Activated B cell treated with CpG ODN at 0.5 μM for 24 hours (primary cell): ENCODE results near the gene CD80. TPM values are rescaled to one million over a fixed set of nuclear protein-coding genes. Genes with fewer than 3 reads are reported as not detected.

Experiments
- ATAC-seq: fragments of 200-7000 bp; cut with Tn5 transposase; one replicate; pipeline ENCODE4 v1.10.0; 2021; ENCODE audit warnings: low read depth, mild to moderate bottlenecking, moderate library complexity
- CTCF ChIA-PET: fragments of 350-600 bp; sonication (Branson Sonifier 250); formaldehyde crosslinking; loops from one replicate; lab custom pipeline; 2021; ENCODE audit warnings: antibody characterized with exemption; lab: Charles Lee
- POLR2A ChIA-PET: fragments of 350-600 bp; sonication (Branson Sonifier 250); formaldehyde crosslinking; loops from one replicate; lab custom pipeline; 2021; ENCODE audit warnings: antibody characterized with exemption; lab: Charles Lee
- DNase-seq: peaks from one replicate; pipeline ENCODE4 v3.0.0; 2022
- H3K27ac Mint-ChIP-seq: one replicate; pipeline ENCODE4 v1.8.0; 2020; ENCODE audit warnings: mixed read lengths
- H3K27me3 Mint-ChIP-seq: one replicate; pipeline ENCODE4 v1.8.0; 2021; ENCODE audit warnings: mixed read lengths
- H3K36me3 Mint-ChIP-seq: one replicate; pipeline ENCODE4 v1.8.0; 2021; ENCODE audit warnings: low read depth, mixed read lengths
- H3K4me1 Mint-ChIP-seq: one replicate; pipeline ENCODE4 v1.8.0; 2021; ENCODE audit warnings: mixed read lengths
- H3K4me3 Mint-ChIP-seq: one replicate; pipeline ENCODE4 v1.8.0; 2020; ENCODE audit warnings: mild to moderate bottlenecking, mixed read lengths
- H3K9me3 Mint-ChIP-seq: one replicate; pipeline ENCODE4 v1.8.0; 2020; ENCODE audit warnings: mixed read lengths
- intact Hi-C: fragments of 100-400 bp; cut with micrococcal nuclease; formaldehyde crosslinking; loops from one replicate; pipeline ENCODE4 v1.15.1; 2024
- total RNA-seq: library from RNA; stranded (reverse); gene quantifications from 2 replicates; pipeline ENCODE4 v1.2.3, GENCODE V29; 2022
- TF ChIP-seq, protein P1 (sequence below): fragments of 200-600 bp; IDR thresholded peaks from one replicate; pipeline ENCODE4 v1.8.0; 2022; ENCODE audit warnings: antibody characterized with exemption, mild to moderate bottlenecking

CD80 gene
- total RNA-seq, 1 donor from 2014 or later: 88.1 TPM

DNA sequence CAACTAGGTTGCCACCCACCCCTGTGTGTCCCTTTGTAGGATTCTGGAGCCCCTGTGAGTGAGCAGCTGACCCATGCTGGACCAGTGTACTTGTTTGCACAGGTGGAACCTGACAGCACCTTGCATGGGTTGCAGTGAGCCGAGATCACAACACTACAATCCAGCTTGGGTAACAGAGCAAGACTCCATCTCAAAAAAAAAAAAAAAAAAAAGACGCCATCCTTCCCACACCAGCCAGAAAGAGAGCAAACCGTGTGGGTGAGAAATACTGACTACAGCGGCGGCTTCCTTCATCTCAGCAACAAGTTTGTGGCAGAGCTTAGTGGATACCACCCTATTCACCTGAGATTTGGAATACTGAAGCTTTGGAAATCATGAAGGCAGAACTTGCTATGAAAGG is 746 bp upstream of the CD80 start:
- ChIA-PET CTCF (interaction anchor here (0.9 to 3.6 kb wide), 14 partner anchors 20 to 285 kb away, joined by 3 to 20 read pairs (median 4); partner anchors contain the start of genes COX17 and TIMMDC1), POLR2A (interaction anchor here (0.6 to 4.0 kb wide), 13 partner anchors 18 to 535 kb away, joined by 3 to 44 read pairs (median 7); partner anchors contain the start of genes ADPRH, COX17, TIMMDC1 and TMEM39A)
- peaks cover 43% of the 10 kb centered on the region for H3K36me3 Mint-ChIP-seq
- H3K4me1 Mint-ChIP-seq: peaks cover 90% of the 10 kb centered on the region
- intact Hi-C loops: no loop called here
- no peaks in the 10 kb centered on the region for H3K9me3 Mint-ChIP-seq
- no peaks in the 10 kb centered on the region for H3K27me3 Mint-ChIP-seq
- TF ChIP-seq, protein P1, sequence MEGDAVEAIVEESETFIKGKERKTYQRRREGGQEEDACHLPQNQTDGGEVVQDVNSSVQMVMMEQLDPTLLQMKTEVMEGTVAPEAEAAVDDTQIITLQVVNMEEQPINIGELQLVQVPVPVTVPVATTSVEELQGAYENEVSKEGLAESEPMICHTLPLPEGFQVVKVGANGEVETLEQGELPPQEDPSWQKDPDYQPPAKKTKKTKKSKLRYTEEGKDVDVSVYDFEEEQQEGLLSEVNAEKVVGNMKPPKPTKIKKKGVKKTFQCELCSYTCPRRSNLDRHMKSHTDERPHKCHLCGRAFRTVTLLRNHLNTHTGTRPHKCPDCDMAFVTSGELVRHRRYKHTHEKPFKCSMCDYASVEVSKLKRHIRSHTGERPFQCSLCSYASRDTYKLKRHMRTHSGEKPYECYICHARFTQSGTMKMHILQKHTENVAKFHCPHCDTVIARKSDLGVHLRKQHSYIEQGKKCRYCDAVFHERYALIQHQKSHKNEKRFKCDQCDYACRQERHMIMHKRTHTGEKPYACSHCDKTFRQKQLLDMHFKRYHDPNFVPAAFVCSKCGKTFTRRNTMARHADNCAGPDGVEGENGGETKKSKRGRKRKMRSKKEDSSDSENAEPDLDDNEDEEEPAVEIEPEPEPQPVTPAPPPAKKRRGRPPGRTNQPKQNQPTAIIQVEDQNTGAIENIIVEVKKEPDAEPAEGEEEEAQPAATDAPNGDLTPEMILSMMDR: no peak
- no peak for ATAC-seq
- H3K4me3 Mint-ChIP-seq: peak overlapping the region; percentile 90
- DNase-seq: no peak
- H3K27ac Mint-ChIP-seq: peak overlapping the region; percentile 88

DNA sequence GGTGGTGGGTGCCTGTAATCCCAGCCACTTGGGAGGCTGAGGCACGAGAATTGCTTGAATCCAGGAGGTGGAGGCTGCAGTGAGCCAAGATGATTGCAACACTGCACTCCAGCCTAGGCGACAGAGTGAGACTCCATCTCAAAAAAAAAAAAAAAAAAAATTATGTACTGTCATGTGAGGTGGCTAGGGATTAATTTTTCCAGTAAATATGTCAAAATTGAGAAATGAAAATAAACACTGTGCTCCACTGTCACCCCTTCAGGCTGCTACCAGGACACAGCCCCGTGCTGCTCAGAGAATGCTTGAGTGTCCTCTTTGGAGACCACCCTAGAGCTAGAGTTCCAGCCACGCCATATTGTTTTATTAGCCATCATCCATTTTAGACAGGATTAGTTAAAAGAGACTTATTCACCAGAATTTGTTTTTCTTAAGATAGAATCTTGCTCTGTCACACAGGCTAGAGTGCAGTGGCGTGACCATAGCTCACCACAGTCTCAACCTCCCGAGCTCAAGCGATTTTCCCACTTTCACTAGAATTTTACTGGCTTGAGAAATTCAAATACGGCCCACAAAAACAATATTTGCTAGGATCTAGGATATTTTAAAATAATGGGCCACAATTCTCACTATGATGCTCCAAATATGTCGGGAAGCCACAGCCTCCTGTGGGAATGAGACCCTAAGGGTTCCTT is 642 bp downstream of the CD80 start:
- TF ChIP-seq, protein P1: no peak
- Mint-ChIP-seq H3K27me3 (no peaks in the 10 kb centered on the region), H3K27ac (peak overlapping the region; percentile 88), H3K9me3 (no peaks in the 10 kb centered on the region), H3K36me3 (peaks cover 48% of the 10 kb centered on the region), H3K4me1 (peaks cover 92% of the 10 kb centered on the region), H3K4me3 (peak overlapping the region; percentile 90)
- DNase-seq (no peak), ATAC-seq (no peak)
- ChIA-PET POLR2A (interaction anchor here (0.6 to 4.0 kb wide), 13 partner anchors 16 to 236 kb away, joined by 3 to 44 read pairs (median 4); partner anchors contain the start of genes ADPRH, COX17, TIMMDC1 and TMEM39A), CTCF (interaction anchor here (0.6 to 3.6 kb wide), 14 partner anchors 10 to 284 kb away, joined by 3 to 20 read pairs (median 3); partner anchors contain the start of genes ADPRH, TIMMDC1 and TMEM39A)
- intact Hi-C loops: loop anchor here (1.0 to 2.0 kb wide), 5 partner anchors 19 to 283 kb away; partner anchors contain the start of gene TMEM39A

DNA sequence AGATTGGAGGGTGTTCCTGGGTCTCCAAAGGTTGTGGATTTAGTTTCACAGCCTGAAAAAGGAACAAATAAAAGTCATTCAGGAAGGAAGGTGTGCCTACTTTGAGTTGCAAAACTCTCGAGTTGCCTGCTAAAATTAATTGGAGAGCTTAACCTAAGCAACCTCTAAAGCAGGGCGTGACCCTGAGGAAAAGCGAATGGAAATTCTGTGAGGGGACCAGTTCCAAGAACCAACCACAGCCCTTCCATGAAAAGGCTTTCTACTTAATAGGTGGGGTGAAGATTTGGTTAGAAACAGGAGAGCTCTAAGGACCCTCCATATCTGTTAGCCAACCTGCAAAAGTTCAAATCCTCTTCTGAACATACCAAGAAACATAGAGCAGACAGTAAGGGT is 1.5 kb downstream of the CD80 start:
- ATAC-seq (no peak), DNase-seq (no peak)
- peaks cover 55% of the 10 kb centered on the region for H3K36me3 Mint-ChIP-seq
- TF ChIP-seq, protein P1: no peak
- H3K4me3 Mint-ChIP-seq: peak overlapping the region; percentile 90
- CTCF ChIA-PET: interaction anchor here (2.4 to 3.6 kb wide), 3 partner anchors 20 to 123 kb away, joined by 6 to 20 read pairs (median 17); partner anchors contain the start of genes ADPRH and TIMMDC1
- no peaks in the 10 kb centered on the region for H3K9me3 Mint-ChIP-seq
- intact Hi-C loops: loop anchor here (2.0 kb wide), 1 partner anchor 235 kb away; no protein-coding TSS in a partner anchor
- H3K4me1 Mint-ChIP-seq: peaks cover 92% of the 10 kb centered on the region
- no peaks in the 10 kb centered on the region for H3K27me3 Mint-ChIP-seq
- POLR2A ChIA-PET: interaction anchor here (0.8 to 4.0 kb wide), 7 partner anchors 19 to 119 kb away, joined by 4 to 44 read pairs (median 18); partner anchors contain the start of genes ADPRH, COX17 and TMEM39A
- peak overlapping the region; percentile 88 for H3K27ac Mint-ChIP-seq

DNA sequence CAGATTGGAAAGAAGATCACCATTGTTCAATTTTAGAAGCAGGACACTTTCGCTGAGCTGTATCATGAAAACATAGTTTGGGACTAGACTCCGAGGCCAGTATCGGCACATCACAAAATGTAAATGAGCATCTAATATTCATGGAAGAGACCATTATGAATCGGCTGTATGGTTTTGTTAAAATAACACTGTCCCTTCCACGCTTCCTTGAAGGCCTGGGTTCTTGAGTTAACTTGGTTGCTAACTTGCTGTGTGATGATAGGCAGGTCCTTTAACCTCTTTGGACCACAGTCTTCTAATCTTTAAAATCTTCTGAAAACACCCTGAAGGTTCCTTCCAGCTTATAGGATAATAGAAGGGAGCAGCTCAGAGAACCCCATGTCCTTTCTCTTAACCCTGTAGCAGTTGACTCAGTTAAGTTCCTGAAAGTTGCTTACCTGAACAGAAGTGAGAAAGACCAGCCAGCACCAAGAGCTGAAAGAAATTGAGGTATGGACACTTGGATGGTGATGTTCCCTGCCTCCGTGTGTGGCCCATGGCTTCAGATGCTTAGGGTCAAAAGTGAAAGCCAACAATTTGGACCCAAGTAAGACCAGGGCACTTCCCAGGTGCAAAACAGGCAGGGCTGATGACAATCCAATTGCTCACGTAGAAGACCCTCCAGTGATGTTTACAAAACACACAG is 2.1 kb downstream of the CD80 start:
- Mint-ChIP-seq H3K4me1 (peaks cover 91% of the 10 kb centered on the region), H3K4me3 (peak overlapping the region; percentile 90), H3K27ac (peak overlapping the region; percentile 88), H3K27me3 (no peaks in the 10 kb centered on the region), H3K9me3 (no peaks in the 10 kb centered on the region), H3K36me3 (peaks cover 60% of the 10 kb centered on the region)
- TF ChIP-seq, protein P1: no peak
- ATAC-seq: no peak
- no peak for DNase-seq
- ChIA-PET CTCF (interaction anchor here (2.4 to 3.6 kb wide), 2 partner anchors 21 to 124 kb away, joined by 6 to 17 read pairs; partner anchors contain the start of gene ADPRH), POLR2A (interaction anchor here (0.9 to 4.0 kb wide), 4 partner anchors 22 to 119 kb away, joined by 4 to 44 read pairs (median 16); partner anchors contain the start of genes ADPRH, COX17 and TMEM39A)
- intact Hi-C loops: no loop called here
